PC-3 (cell line): Measurements from ENCODE around the gene UCK1. TPM values are rescaled to one million over a fixed set of nuclear protein-coding genes. Genes with fewer than 3 reads are reported as not detected.

Source experiments
- ATAC-seq: fragments of 200-7000 bp; cut with Tn5 transposase; 2 replicates; pipeline ENCODE4 v1.9.1; 2020; ENCODE audit warnings: mild to moderate bottlenecking, moderate library complexity
- BruUV-seq: library from RNA; stranded (reverse); fragments of 400-500 nt; replicated peaks from 2 replicates; lab custom pipeline; 2021; lab: Mats Ljungman, UMichigan
- CTCF ChIA-PET: fragments of 300-600 bp; sonication (Branson Sonifier 250); formaldehyde crosslinking; loops from one replicate; lab custom pipeline; 2022; ENCODE audit warnings: antibody characterized with exemption; lab: Charles Lee
- POLR2A ChIA-PET: fragments of 300-600 bp; sonication (Branson Sonifier 250); formaldehyde crosslinking; loops from one replicate; lab custom pipeline; 2022; ENCODE audit warnings: antibody characterized with exemption; ENCODE audit not compliant: unreplicated experiment; lab: Charles Lee
- DNase-seq: peaks from one replicate; pipeline ENCODE4 v3.0.0-alpha.2; 2015
- H2AFZ ChIP-seq: fragments of 300-600 bp; sonication (generic); 2 replicates; pipeline ENCODE4 v1.6.0; 2016; ENCODE audit warnings: antibody characterized with exemption, low read length
- H3F3A ChIP-seq: fragments of 300-600 bp; sonication (generic); one replicate; pipeline ENCODE4 v1.6.0; 2017; ENCODE audit warnings: antibody characterized with exemption, low read length, control low read depth, mild to moderate bottlenecking; ENCODE audit not compliant: unreplicated experiment
- H3K27ac ChIP-seq: fragments of 300-600 bp; sonication (generic); 2 replicates; pipeline ENCODE4 v1.5.1; 2016; ENCODE audit warnings: mild to moderate bottlenecking, low read length
- H3K27me3 ChIP-seq: fragments of 300-600 bp; sonication (generic); 2 replicates; pipeline ENCODE4 v1.6.1; 2016; ENCODE audit warnings: low read length, mixed read lengths
- H3K36me3 ChIP-seq: fragments of 300-600 bp; sonication (generic); 2 replicates; pipeline ENCODE4 v1.6.1; 2016; ENCODE audit warnings: low read depth, mixed run types, low read length, mixed read lengths
- H3K4me1 ChIP-seq: fragments of 300-600 bp; sonication (generic); 2 replicates; pipeline ENCODE4 v1.5.1; 2016; ENCODE audit warnings: low read length; ENCODE audit not compliant: insufficient read depth
- H3K4me2 ChIP-seq: fragments of 300-600 bp; sonication (generic); 2 replicates; pipeline ENCODE4 v1.6.0; 2016; ENCODE audit warnings: low read length
- H3K4me3 ChIP-seq: fragments of 300-600 bp; sonication (generic); 2 replicates; pipeline ENCODE4 v1.5.1; 2016; ENCODE audit warnings: mild to moderate bottlenecking, low read length, mixed read lengths
- H3K79me2 ChIP-seq: fragments of 300-600 bp; sonication (generic); 2 replicates; pipeline ENCODE4 v1.6.1; 2017; ENCODE audit warnings: low read length, mixed read lengths
- H3K9ac ChIP-seq: fragments of 300-600 bp; sonication (generic); 2 replicates; pipeline ENCODE4 v1.6.0; 2016; ENCODE audit warnings: mild to moderate bottlenecking, low read length
- H3K9me2 ChIP-seq: fragments of 300-600 bp; sonication (generic); replicated peaks from 2 replicates; pipeline ENCODE4 v1.6.1; 2016; ENCODE audit warnings: mixed run types, low read length, mixed read lengths
- H3K9me3 ChIP-seq: fragments of 300-600 bp; sonication (generic); 2 replicates; pipeline ENCODE4 v1.6.1; 2016; ENCODE audit warnings: low read length, mixed read lengths
- H4K20me1 ChIP-seq: fragments of 300-600 bp; sonication (generic); 2 replicates; pipeline ENCODE4 v1.6.1; 2016; ENCODE audit warnings: low read length, mixed read lengths
- EZH2 ChIP-seq: fragments of 300-600 bp; sonication (generic); IDR thresholded peaks from one replicate; pipeline ENCODE4 v1.6.1; 2017; ENCODE audit warnings: antibody characterized with exemption, mild to moderate bottlenecking, low read length; ENCODE audit not compliant: unreplicated experiment
- EZH2phosphoT487 ChIP-seq: fragments of 300-600 bp; sonication (generic); IDR thresholded peaks from 2 replicates; pipeline ENCODE4 v1.6.1; 2018; ENCODE audit warnings: mild to moderate bottlenecking, antibody characterized with exemption, low read length, borderline replicate concordance
- intact Hi-C: fragments of 100-400 bp; cut with micrococcal nuclease; formaldehyde crosslinking; loops from 2 replicates; pipeline ENCODE4 v1.9.0; 2023
- total RNA-seq: library from RNA; depleted of rRNA; stranded (reverse); fragments of >200 nt; gene quantifications from 2 replicates; pipeline ENCODE4 v1.2.3, GENCODE V29; 2014
- TF ChIP-seq, protein P1 (sequence below): fragments of 300-600 bp; sonication (generic); conservative IDR thresholded peaks from 2 replicates; pipeline ENCODE4 v1.5.1; 2017; ENCODE audit warnings: antibody characterized with exemption, low read depth, mild to moderate bottlenecking, low read length

Gene UCK1
- total RNA-seq, 1 experiment from 2014 or later, result 28.2 TPM

- POLR2A ChIA-PET, result no interaction called here
- no peak; the same call in 1 of the 2 replicates for ATAC-seq
- Histone ChIP-seq H4K20me1 (no peaks in the 10 kb centered on the region), H3K36me3 (no peaks in the 10 kb centered on the region; the same call in 1 of the 2 replicates), H3K9me3 (no peaks in the 10 kb centered on the region), H3K27me3 (no peaks in the 10 kb centered on the region), H3K27ac (no peak overlapping the region), H3K4me3 (no peak overlapping the region), H3K79me2 (no peaks in the 10 kb centered on the region), H2AFZ (no peak overlapping the region), H3K4me1 (no peaks in the 10 kb centered on the region), H3K4me2 (no peak overlapping the region), H3F3A (no peaks in the 10 kb centered on the region), H3K9ac (no peak overlapping the region), H3K9me2 (no peaks in the 10 kb centered on the region)
- CTCF ChIA-PET, result no interaction called here
- no TSS peak for BruUV-seq
- no peak for TF ChIP-seq EZH2
- TF ChIP-seq, protein P1, sequence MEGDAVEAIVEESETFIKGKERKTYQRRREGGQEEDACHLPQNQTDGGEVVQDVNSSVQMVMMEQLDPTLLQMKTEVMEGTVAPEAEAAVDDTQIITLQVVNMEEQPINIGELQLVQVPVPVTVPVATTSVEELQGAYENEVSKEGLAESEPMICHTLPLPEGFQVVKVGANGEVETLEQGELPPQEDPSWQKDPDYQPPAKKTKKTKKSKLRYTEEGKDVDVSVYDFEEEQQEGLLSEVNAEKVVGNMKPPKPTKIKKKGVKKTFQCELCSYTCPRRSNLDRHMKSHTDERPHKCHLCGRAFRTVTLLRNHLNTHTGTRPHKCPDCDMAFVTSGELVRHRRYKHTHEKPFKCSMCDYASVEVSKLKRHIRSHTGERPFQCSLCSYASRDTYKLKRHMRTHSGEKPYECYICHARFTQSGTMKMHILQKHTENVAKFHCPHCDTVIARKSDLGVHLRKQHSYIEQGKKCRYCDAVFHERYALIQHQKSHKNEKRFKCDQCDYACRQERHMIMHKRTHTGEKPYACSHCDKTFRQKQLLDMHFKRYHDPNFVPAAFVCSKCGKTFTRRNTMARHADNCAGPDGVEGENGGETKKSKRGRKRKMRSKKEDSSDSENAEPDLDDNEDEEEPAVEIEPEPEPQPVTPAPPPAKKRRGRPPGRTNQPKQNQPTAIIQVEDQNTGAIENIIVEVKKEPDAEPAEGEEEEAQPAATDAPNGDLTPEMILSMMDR, result no peak
- no peak for TF ChIP-seq EZH2phosphoT487
- intact Hi-C loops, result no loop called here
- DNase-seq, result no peak
Measured at GRCh38 chr9:131523451-131524435, 7.3 kb downstream of the UCK1 start.

GRCh38 chr9:131523086-131523388, 8.0 kb downstream of the UCK1 start:
- no peak overlapping the region for H3K9ac ChIP-seq
- H3K27me3 ChIP-seq, result no peaks in the 10 kb centered on the region
- intact Hi-C loops, result no loop called here
- POLR2A ChIA-PET, result no interaction called here
- no peak for TF ChIP-seq EZH2phosphoT487
- no peaks in the 10 kb centered on the region for H3F3A ChIP-seq
- no peaks in the 10 kb centered on the region for H3K36me3 ChIP-seq
- H4K20me1 ChIP-seq, result no peaks in the 10 kb centered on the region
- DNase-seq (no peak), ATAC-seq (no peak)
- H3K9me2 ChIP-seq, result no peaks in the 10 kb centered on the region
- H3K27ac ChIP-seq, result no peak overlapping the region
- no peaks in the 10 kb centered on the region for H3K79me2 ChIP-seq
- H3K4me3 ChIP-seq, result no peak overlapping the region
- H3K4me2 ChIP-seq, result no peak overlapping the region
- no peaks in the 10 kb centered on the region for H3K4me1 ChIP-seq
- no TSS peak for BruUV-seq
- CTCF ChIA-PET, result no interaction called here
- no peak overlapping the region for H2AFZ ChIP-seq
- no peaks in the 10 kb centered on the region for H3K9me3 ChIP-seq

DNA sequence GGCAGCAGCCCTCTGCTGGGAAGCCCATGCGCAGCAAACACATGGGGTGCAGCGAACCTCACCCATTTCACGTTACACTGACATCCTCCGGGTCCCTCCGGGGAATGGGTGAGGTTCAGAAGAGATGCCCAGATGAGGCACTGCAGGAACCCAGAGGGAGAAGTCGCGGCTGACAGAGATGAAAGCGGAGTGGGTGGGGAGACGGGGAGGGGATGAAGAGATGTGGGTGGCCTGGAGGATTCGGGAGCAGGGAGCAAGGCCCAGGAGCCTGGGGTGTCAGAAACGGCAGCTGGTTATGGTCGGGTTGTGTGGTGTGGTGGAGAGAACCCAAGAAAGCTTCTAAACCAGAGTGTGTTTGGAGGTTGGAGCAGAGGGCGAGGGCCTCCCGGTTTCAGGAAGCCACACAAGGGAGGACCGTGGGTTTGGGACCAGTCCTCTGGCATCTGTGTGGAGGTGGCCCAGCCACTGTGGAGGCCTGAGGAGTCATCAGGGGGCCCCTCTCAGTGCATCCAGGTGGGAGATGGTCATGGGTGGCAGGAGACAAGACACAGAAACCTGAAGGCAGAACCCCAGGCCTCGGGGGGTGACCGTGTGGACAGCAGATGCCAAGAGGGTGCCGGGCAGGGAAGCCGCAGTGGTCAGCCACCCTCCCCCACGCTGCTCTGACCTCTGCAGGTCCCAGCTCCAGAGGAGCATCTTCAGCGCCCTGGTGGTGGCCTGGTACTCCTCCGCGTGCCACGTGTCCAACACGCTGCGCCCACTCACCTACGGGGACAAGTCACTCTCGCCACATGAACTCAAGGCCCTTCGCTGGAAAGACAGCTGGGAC, 8.6 kb downstream of the UCK1 start:
- Histone ChIP-seq H3K4me1 (no peaks in the 10 kb centered on the region), H3K79me2 (no peaks in the 10 kb centered on the region), H4K20me1 (no peaks in the 10 kb centered on the region), H3K4me3 (no peak overlapping the region), H3K4me2 (no peak overlapping the region), H3F3A (no peaks in the 10 kb centered on the region), H3K27ac (no peak overlapping the region), H3K9ac (no peak overlapping the region), H2AFZ (no peak overlapping the region), H3K9me2 (no peaks in the 10 kb centered on the region), H3K36me3 (no peaks in the 10 kb centered on the region), H3K9me3 (no peaks in the 10 kb centered on the region), H3K27me3 (no peaks in the 10 kb centered on the region)
- no TSS peak for BruUV-seq
- intact Hi-C loops, result no loop called here
- ATAC-seq (no peak), DNase-seq (no peak)
- ChIA-PET CTCF (no interaction called here), POLR2A (no interaction called here)
- TF ChIP-seq, protein P1, result no peak
- TF ChIP-seq EZH2 (no peak), EZH2phosphoT487 (no peak)
